HG03442 (cell line): ENCODE results near the gene SOX30.

Source experiments
- ATAC-seq: cut with Tn5 transposase; IDR thresholded peaks from one replicate; pipeline ENCODE4 v1.9.1; 2021; ENCODE audit warnings: mild to moderate bottlenecking, moderate library complexity; ENCODE audit not compliant: unreplicated experiment

The SOX30 gene

DNA sequence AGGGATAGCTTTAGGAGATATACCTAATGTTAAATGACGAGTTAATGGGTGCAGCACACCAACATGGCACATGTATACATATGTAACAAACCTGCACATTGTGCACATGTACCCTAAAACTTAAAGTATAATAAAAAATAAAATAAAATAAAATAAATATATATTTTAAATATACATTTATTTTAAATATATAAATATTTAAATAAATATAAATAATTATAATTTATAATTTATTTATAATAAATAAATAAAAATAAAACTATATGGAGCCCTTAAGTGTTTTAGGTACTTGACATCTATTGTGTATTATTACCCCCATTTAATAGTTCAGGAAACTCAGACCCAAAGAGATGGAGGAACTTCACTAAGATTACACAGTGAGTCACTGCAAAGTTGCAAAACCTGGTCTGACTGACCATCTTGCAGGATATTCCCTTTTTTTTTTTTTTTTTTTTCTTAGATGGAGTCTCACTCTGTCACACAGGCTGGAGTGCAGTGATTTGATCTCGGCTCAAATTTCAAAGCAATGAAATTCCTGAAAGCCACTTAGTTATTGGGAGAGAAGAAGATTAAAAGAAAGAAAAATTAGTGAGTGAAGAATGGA is 13.3 kb upstream of the SOX30 start:
- no peak for ATAC-seq

- no peak for ATAC-seq
Observed at GRCh38 chr5:157659868-157660660, 7.8 kb upstream of the SOX30 start.

- no peak for ATAC-seq
Observed at GRCh38 chr5:157658893-157659292, 6.7 kb upstream of the SOX30 start.

DNA sequence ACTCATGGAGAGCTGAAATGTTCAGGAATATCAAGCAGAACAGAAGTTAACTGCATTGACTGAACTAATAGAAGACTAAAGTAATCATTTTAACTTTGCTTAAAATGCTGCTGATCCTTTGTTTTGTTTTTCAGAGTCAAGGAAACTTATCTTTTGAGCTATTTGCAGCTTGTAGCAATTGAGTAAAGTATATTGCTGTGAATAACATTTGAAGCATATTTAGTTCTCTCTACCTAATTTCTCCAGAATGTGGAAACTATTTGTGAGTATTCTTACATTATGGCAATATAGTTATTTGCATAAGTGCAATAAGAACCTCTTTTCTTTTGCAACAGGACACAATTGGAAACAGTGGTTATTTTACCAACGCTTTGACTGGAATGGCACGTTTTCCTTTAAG is 5.3 kb upstream of the SOX30 start:
- ATAC-seq = no peak

DNA sequence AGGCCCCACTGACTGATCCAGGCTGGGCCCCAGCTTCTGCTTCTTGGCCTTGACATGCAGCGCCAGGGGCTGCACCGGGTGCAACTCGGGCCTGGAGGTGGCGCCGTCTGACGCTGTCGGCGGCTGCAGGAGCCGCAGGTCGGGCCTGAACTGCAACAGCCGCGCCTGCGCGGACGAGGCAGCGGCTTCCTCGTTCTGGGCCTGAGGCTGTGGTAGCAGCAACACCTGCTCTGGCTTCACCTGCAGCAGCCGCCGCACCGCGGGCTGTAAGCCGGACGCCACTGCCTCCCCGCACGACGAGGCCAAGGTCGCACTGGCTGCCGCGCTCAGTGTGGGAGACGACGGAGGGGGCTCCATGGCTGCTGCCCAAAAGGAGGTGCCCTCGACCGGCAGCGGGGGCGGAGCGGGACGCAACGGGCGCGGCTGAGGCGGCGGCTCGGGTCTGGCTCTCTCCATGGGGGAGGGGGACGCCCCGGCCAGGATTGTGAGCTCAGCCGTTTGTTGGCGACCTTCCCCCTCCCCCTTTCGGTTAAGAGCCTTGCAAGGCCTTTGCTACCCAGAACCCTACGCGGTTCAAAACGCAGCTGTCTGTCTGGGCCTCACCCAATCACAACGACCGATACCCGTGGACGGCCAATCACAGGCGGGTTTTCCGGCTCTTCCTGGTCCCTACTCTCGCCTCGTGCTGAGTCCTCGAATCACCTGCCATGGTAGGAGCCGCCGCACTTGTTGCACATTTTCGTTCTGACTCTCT is 438 bp downstream of the SOX30 start:
- ATAC-seq = peak; percentile 87

GRCh38 chr5:157650991-157651611 is 1.1 kb downstream of the SOX30 start:
- no peak for ATAC-seq

DNA sequence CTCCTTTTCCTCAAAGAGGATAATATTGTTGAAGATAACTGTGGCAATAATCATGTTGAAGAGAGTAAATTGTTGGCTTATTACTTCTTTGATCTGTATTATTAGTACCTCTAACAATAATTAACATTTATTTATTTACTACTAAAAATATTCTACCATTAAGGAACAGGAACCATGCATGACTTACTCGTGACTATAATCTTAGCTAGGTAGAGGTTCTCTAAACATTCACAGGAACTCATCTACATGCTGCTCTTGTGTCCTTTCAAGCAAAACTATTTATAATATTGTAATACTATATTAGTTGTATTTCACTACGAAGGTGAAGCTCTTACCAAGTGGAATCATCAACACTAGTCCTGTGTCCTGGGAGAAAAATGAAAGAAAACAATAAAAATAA is 3.1 kb downstream of the SOX30 start:
- no peak for ATAC-seq

DNA sequence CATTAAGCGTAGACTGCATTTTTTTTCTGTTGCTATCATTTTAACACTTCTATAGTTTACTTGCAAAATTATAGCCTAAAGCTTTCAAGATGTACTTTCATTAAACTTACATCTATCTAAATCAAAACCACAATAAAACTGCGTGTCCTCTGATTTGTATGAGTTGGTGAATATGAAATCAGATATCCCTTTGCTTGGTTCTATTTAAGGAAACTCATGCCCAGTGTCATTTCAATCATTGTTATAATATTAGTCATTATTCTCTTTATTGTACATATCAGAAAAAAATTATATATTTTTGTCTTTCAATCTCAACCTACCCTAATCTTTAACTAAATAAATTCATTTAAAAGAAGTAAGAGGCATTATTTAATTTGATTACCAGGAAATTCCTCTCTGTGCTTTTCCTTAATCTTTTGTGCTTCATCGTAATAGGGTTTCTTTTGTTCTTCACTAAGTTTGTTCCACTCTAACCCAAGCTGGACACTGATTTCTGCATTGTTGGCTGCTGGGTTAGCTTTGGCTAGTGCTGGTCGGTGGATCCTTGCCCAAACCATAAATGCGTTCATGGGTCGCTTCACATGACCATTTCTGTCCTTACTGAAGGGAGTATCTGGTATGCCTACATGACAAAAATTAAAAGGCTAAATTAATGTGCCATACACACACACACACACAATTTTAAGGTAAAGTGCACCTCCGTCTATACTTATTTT is 3.8 kb downstream of the SOX30 start:
- no peak for ATAC-seq

- no peak for ATAC-seq
Observed at GRCh38 chr5:157640406-157641066, 11.7 kb downstream of the SOX30 start.

DNA sequence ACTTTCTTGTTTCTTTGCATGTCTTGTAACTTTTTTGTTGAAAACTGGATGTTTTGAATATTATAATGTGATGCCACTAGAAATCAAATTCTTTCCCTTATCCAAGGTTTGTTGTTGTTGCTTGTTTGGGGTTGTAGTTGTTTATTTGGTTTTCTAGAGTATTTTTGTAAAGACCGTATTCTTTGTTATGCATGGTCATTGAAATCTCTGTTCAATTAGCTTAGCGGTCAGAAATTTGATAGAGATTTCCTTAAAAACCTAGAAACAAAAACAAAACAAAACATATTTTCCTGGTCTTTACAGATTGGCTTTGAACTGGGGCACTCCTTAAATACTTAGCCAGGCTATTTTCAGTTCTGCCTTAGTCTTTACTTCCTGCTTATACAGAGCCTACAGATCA is 21.9 kb downstream of the SOX30 start:
- ATAC-seq = no peak

DNA sequence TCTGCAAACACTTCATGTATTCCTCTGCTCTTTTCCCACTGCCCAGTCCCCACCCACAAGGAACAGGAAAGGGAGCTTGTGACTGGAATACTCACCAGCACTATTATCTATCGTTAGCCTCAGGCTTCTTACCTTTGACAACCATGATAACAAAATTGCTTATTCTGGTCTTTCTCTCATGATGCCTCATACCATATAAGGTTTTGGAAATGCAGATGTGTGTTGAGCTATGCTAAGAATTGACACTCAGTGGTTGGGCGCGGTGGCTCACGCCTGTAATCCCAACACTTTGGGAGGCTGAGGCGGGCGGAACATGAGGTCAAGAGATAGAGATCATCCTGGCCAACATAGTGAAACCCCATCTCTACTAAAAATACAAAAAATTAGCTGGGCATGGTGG is 25.4 kb downstream of the SOX30 start:
- no peak for ATAC-seq

- no peak for ATAC-seq
Observed at GRCh38 chr5:157624144-157624543, 28.1 kb downstream of the SOX30 start.

DNA sequence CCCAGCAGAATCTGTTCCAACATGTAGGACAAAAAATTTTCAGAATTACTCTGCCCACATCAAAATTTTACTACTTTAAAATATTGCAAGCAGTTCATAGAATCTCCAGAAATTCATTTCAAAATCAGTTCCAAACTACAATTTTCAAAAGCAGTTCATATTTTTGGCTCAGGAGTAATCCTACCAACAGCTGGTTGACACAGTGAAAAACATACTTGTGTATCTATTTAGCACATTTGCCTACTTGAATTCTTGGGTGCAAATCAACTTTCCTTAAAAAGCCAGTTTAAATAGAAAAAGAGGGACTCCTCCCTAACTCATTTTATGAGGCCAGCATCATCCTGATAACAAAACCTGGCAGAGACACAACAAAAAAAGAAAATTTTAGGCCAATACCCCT is 31.5 kb downstream of the SOX30 start:
- ATAC-seq = no peak

- ATAC-seq = no peak
Observed at GRCh38 chr5:157618191-157618765, 34.0 kb downstream of the SOX30 start.

- ATAC-seq = no peak
Observed at GRCh38 chr5:157616785-157617184, 35.5 kb downstream of the SOX30 start.

GRCh38 chr5:157613385-157614245 is 38.6 kb downstream of the SOX30 start:
- ATAC-seq = no peak

DNA sequence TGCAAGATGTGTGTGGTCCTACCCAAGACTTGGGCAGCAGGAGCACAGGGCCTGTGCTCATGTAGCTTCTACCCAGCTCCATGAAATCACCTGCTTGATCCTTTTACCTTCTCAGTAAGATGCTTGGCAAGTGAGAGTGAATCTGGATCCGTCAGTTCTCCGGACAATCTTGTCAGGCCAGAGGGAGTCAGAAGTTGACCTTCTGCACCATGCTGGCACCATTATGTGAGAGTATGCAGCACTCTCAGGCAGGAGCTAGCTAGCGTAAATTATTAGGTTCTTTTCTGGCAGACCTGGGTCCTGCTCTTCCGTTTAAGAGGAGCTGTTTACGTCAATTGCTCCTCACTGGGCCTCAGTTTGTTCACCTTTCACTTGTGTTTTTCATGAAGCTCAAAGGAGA is 39.7 kb downstream of the SOX30 start:
- ATAC-seq = no peak

DNA sequence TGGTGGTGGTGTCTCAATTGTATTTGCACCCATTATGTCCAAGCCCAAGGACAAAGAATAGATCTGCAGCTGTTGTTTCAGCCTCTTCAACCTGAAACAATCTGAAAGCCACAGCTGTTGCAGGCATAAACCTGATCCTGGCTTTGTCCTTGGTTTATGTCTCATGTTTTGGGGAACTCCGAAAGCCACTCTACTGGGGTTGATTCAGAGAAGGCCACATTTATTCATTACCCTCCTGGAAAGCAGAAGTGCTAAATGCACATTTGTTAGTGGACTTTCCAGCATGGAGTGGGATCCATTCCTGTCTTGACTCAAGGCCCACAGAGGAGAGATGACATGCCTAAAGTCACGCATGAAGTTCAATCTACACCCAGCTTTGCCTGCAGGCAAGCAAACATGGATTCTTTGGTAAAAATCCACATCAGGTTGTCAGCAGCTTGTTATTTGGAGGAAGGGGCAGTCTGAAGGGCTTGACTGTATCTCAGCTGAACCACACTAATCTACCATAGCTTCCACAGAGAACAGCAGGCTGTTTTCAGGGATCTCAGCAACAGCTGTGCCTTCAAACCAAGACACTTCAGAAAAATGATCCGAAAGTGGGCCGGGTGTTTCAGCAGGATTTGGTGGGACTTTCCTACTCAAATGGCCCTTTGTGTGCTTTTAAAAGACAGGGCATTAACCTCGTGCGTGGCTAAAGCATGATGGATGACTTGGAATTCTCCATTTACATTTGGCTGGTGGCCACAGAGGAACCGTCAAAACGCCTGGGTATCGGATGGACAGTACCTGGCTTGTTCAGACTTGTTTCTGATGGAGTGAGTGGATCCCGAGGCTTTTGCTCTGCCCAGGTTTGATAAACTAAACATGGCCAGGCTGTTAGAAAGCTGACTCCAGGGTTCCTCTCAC is 40.4 kb downstream of the SOX30 start:
- peak; percentile 59 for ATAC-seq
